GM19025 (cell line): Measurements from ENCODE around the gene SNRPN.
"Not testable (repeated sequence)": the region's sequence is repeated elsewhere in the genome, so short reads cannot be mapped to it uniquely, and the experiment has no call there.

Source experiments
- ATAC-seq: cut with Tn5 transposase; IDR thresholded peaks from one replicate; pipeline ENCODE4 v1.9.1; 2021; ENCODE audit warnings: mild to moderate bottlenecking, low read depth, moderate library complexity; ENCODE audit not compliant: unreplicated experiment

The SNRPN gene

GRCh38 chr15:24966364-24967103, 11.7 kb downstream of the SNRPN start:
- ATAC-seq: no peak

DNA sequence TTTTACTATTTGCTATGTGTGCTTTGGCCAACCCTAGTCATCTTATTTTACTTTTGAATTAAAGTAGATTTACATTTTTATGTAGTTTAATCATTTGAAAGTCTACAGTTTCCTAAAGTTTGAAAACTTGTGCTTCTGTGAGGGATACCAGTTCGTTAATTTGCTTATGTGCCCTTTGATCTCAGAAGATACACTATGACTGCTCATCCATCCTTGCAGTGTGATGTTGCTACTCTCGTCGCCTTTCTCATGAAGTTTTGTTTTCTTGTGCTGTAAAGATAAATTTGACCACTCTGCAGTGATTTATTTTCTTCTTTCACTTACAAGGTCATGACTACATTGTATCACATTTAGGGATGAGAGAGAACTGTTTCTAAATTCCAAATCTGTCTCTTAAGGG, 16.3 kb downstream of the SNRPN start:
- no peak for ATAC-seq

GRCh38 chr15:24971772-24972171, 17.0 kb downstream of the SNRPN start:
- ATAC-seq: no peak

- ATAC-seq: not testable (repeated sequence)
Measured at GRCh38 chr15:24972707-24973106, 17.9 kb downstream of the SNRPN start.

GRCh38 chr15:24976932-24977331, 22.1 kb downstream of the SNRPN start:
- no peak for ATAC-seq

DNA sequence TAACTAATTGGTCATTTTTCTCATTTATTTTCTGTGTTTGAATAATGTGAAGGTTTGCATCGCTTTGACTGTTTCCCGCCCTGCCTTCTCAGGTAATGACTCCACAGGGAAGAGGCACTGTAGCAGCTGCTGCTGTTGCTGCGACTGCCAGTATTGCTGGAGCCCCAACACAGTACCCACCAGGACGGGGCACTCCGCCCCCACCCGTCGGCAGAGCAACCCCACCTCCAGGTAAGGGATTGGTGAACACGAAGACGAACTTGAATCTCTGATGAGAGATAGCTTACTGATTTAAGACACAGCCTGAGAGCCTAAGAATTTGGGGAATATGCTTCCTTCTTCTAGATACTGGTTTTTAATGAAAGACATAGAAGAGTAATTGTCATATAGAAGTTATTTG, 22.9 kb downstream of the SNRPN start:
- ATAC-seq: no peak

- ATAC-seq: no peak
Measured at GRCh38 chr15:24985224-24985623, 30.4 kb downstream of the SNRPN start.

DNA sequence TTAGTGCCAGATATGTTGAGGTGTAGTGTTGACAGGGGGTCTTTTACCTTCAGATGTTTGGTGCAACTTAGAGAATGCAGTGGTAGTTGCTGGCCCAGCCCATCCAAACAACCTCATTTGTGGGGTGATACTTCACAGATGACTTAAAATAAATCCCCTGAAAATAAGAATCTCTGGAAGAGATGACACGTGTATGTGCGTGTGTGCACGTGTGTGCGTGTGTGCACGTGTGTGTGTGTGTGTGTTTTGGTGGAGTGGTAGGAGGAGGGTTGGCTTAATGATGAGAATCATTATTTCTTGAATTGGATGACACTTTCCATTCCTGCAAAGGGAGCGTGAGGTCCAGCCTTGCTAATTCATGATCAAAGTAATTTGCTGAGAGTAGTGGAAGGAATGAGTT, 31.9 kb downstream of the SNRPN start:
- no peak for ATAC-seq

DNA sequence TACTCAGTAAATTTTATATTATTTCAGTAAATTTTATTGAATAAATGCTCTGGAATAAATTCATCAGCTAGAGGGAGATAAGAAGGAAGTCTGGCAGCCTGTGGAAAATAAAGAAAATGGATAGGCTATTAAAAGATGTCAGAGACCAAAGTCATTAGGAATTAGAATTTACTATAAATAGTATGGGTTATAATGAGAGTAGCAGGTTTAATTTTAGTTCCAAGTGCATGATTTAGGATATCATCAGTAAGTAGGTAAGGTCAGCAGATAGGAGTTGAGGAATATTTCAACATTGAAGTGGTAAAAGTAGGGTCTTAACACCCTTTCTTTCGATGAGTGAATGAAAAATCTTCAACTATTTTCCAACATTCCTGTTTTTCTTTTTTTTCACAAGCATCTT, 64.6 kb downstream of the SNRPN start:
- ATAC-seq: no peak

DNA sequence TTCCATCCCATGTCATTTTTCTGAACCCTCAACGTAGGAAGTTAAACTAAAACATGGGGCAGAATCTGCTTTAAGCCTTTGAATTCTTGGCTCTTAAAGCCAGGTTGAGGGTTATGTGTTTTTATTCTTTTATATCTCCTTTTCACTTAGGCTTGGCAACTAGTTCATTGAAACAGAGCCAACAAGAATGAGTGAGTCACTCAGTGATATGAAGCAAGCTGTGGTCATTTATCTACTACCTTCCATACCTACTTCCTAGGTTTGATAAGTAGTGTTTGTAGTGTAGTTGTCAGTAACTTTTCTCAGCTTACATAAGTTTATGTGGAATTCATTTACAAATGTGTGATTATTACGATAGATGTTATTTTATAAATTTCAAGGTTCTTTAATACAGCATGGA, 67.4 kb downstream of the SNRPN start:
- ATAC-seq: no peak
